IMR-90 (cell line): ENCODE results near the gene SLC27A2. TPM values are rescaled to one million over a fixed set of nuclear protein-coding genes. Genes with fewer than 3 reads are reported as not detected.

Source experiments
- ATAC-seq: fragments of 200-7000 bp; cut with Tn5 transposase; 2 replicates; pipeline ENCODE4 v1.9.1; 2020; ENCODE audit warnings: low read depth, mild to moderate bottlenecking, moderate library complexity
- BruUV-seq: library from RNA; stranded (reverse); fragments of 400-500 nt; replicated peaks from 2 replicates; lab custom pipeline; 2021; lab: Mats Ljungman, UMichigan
- CTCF ChIA-PET: fragments of 300-600 bp; formaldehyde crosslinking; extraction: SDS; loops from one replicate; lab custom pipeline; 2021; ENCODE audit warnings: antibody characterized with exemption; lab: Yijun Ruan, JAX
- POLR2A ChIA-PET: fragments of 300-600 bp; sonication (Branson Sonifier 250); formaldehyde crosslinking; loops from one replicate; lab custom pipeline; 2022; ENCODE audit warnings: antibody characterized with exemption; ENCODE audit not compliant: unreplicated experiment; lab: Charles Lee
- DNase-seq: peaks from one replicate; pipeline ENCODE4 v3.0.0; 2013
- H2AFZ ChIP-seq: replicated peaks from 2 replicates; pipeline ENCODE3; 2013; ENCODE audit warnings: low read length, mild to moderate bottlenecking; ENCODE audit not compliant: poor library complexity
- H2AK5ac ChIP-seq: 2 replicates; pipeline ENCODE4 v1.6.1; 2013; ENCODE audit warnings: low read depth, low read length, inconsistent platforms
- H2AK9ac ChIP-seq: replicated peaks from 2 replicates; pipeline ENCODE3; 2013; ENCODE audit warnings: mild to moderate bottlenecking, low read depth, low read length, moderate library complexity; ENCODE audit not compliant: poor library complexity
- H2BK120ac ChIP-seq: 2 replicates; pipeline ENCODE4 v1.6.1; 2013; ENCODE audit warnings: low read depth, low read length, inconsistent platforms
- H2BK15ac ChIP-seq: 3 replicates; pipeline ENCODE4 v1.6.1; 2013; ENCODE audit warnings: low read depth, low read length, inconsistent platforms
- H2BK20ac ChIP-seq: 2 replicates; pipeline ENCODE4 v1.6.1; 2013; ENCODE audit warnings: low read depth, mild to moderate bottlenecking, inconsistent platforms, low read length, moderate library complexity
- H2BK5ac ChIP-seq: 2 replicates; pipeline ENCODE4 v1.6.1; 2013; ENCODE audit warnings: mild to moderate bottlenecking, low read depth, low read length, inconsistent platforms; ENCODE audit not compliant: poor library complexity, severe bottlenecking
- H3K14ac ChIP-seq: replicated peaks from 2 replicates; pipeline ENCODE4 v1.6.1; 2013; ENCODE audit warnings: low read depth, low read length, inconsistent platforms
- H3K18ac ChIP-seq: 2 replicates; pipeline ENCODE4 v1.6.1; 2013; ENCODE audit warnings: low read depth, low read length, control low read depth
- H3K23ac ChIP-seq: 2 replicates; pipeline ENCODE4 v1.6.1; 2013; ENCODE audit warnings: low read depth, low read length, inconsistent platforms
- H3K27ac ChIP-seq: 2 replicates; pipeline ENCODE4 v1.5.1; 2013; ENCODE audit warnings: mild to moderate bottlenecking, control low read depth, low read length; ENCODE audit not compliant: insufficient read depth
- H3K27me3 ChIP-seq: 2 replicates; pipeline ENCODE4 v1.6.1; 2013; ENCODE audit warnings: low read length; ENCODE audit not compliant: control insufficient read depth, insufficient read depth
- H3K36me3 ChIP-seq: 2 replicates; pipeline ENCODE4 v1.6.1; 2013; ENCODE audit warnings: low read length, mixed read lengths; ENCODE audit not compliant: control insufficient read depth, insufficient read depth
- H3K4ac ChIP-seq: 2 replicates; pipeline ENCODE4 v1.6.1; 2013; ENCODE audit warnings: low read depth, low read length, inconsistent platforms
- H3K4me1 ChIP-seq: 2 replicates; pipeline ENCODE4 v1.6.1; 2013; ENCODE audit warnings: low read length, mixed read lengths; ENCODE audit not compliant: control insufficient read depth, insufficient read depth
- H3K4me2 ChIP-seq: 2 replicates; pipeline ENCODE4 v1.6.1; 2013; ENCODE audit warnings: low read depth, mild to moderate bottlenecking, control low read depth, low read length, moderate library complexity
- H3K4me3 ChIP-seq: 2 replicates; pipeline ENCODE4 v1.5.1; 2013; ENCODE audit warnings: low read depth, mild to moderate bottlenecking, control low read depth, low read length, moderate library complexity; ENCODE audit not compliant: insufficient read depth
- H3K56ac ChIP-seq: 2 replicates; pipeline ENCODE4 v1.6.1; 2013; ENCODE audit warnings: low read length, inconsistent platforms; ENCODE audit not compliant: insufficient read depth; ENCODE audit errors: extremely low read depth
- H3K79me1 ChIP-seq, 2 experiments: 2 replicates each; pipeline ENCODE4 v1.6.1; 2013; ENCODE audit warnings: low read length in 2 of 2, inconsistent platforms in 1 of 2, low read depth in 1 of 2
- H3K9ac ChIP-seq: 2 replicates; pipeline ENCODE4 v1.6.1; 2013; ENCODE audit warnings: low read depth, low read length, control low read depth
- H3K9me1 ChIP-seq: 2 replicates; pipeline ENCODE4 v1.6.1; 2013; ENCODE audit warnings: low read length, inconsistent platforms; ENCODE audit not compliant: insufficient read depth
- H3K9me3 ChIP-seq: 2 replicates; pipeline ENCODE4 v1.6.1; 2013; ENCODE audit warnings: low read length; ENCODE audit not compliant: control insufficient read depth, insufficient read depth
- H4K20me1 ChIP-seq: 2 replicates; pipeline ENCODE4 v1.6.1; 2013; ENCODE audit warnings: low read length, inconsistent platforms; ENCODE audit not compliant: insufficient read depth
- H4K5ac ChIP-seq: 2 replicates; pipeline ENCODE4 v1.6.1; 2013; ENCODE audit warnings: mild to moderate bottlenecking, low read depth, low read length, control low read depth
- H4K8ac ChIP-seq, 2 experiments: 2 replicates each; pipeline ENCODE4 v1.6.1; 2013; ENCODE audit warnings: low read depth in 2 of 2, low read length in 2 of 2, control low read depth in 1 of 2, inconsistent platforms in 1 of 2
- H4K91ac ChIP-seq: 2 replicates; pipeline ENCODE4 v1.6.1; 2013; ENCODE audit warnings: low read depth, low read length, inconsistent platforms; ENCODE audit not compliant: insufficient read depth
- FOS ChIP-seq: fragments of 150-350 bp; IDR thresholded peaks from 2 replicates; pipeline ENCODE4 v1.6.1; 2016; ENCODE audit warnings: low read depth, low read length
- MAZ ChIP-seq: IDR thresholded peaks from 2 replicates; pipeline ENCODE4 v1.6.1; 2012; ENCODE audit warnings: low read depth, mild to moderate bottlenecking, low read length, improper control_type of control experiment, moderate library complexity, borderline replicate concordance
- POLR2A ChIP-seq: IDR thresholded peaks from 2 replicates; pipeline ENCODE4 v1.6.1; 2012; ENCODE audit warnings: mild to moderate bottlenecking, low read depth, low read length
- WGBS, 2 experiments: methylation state at CpG; one replicate each; pipeline versions ENCODE4 v1.1.5 to v1.1.7; 2013; ENCODE audit warnings: missing lambda C conversion rate in 2 of 2; ENCODE audit not compliant: insufficient read length in 1 of 2; ENCODE audit errors: extremely low coverage in 2 of 2; 5-methylcytosine and 5-hydroxymethylcytosine counted together
- dilution Hi-C: fragments of 300-500 bp; cut with HindIII; formaldehyde crosslinking; loops from one replicate; pipeline ENCODE4 v1.14.3; 2018; ENCODE audit warnings: low sequenced_read_pairs; ENCODE audit not compliant: unreplicated experiment
- in situ Hi-C: fragments of 300-500 bp; cut with MboI; formaldehyde crosslinking; loops from 3 replicates; pipeline ENCODE4 v1.14.3; 2019; ENCODE audit warnings: low sequenced_read_pairs, inconsistent platforms, mixed read lengths
- intact Hi-C: fragments of 100-400 bp; cut with micrococcal nuclease; formaldehyde crosslinking; loops from 2 replicates; pipeline ENCODE4 v1.10.0; 2022
- polyA plus RNA-seq, 3 experiments: library from polyadenylated mRNA; depleted of rRNA; stranded (reverse); fragments of >200 nt; gene quantifications; 2 replicates each; pipeline ENCODE4 v1.2.3, GENCODE V29; 2012; ENCODE audit warnings: low replicate concordance in 1 of 3
- total RNA-seq: library from RNA; depleted of rRNA; stranded (reverse); fragments of >200 nt; gene quantifications from 2 replicates; pipeline ENCODE4 v1.2.3, GENCODE V29; 2012

The SLC27A2 gene
- total and polyA plus RNA-seq, 2 of the 4 experiments (the other 2 are of a cell fraction) = under 0.01 TPM; not detected in 1

DNA sequence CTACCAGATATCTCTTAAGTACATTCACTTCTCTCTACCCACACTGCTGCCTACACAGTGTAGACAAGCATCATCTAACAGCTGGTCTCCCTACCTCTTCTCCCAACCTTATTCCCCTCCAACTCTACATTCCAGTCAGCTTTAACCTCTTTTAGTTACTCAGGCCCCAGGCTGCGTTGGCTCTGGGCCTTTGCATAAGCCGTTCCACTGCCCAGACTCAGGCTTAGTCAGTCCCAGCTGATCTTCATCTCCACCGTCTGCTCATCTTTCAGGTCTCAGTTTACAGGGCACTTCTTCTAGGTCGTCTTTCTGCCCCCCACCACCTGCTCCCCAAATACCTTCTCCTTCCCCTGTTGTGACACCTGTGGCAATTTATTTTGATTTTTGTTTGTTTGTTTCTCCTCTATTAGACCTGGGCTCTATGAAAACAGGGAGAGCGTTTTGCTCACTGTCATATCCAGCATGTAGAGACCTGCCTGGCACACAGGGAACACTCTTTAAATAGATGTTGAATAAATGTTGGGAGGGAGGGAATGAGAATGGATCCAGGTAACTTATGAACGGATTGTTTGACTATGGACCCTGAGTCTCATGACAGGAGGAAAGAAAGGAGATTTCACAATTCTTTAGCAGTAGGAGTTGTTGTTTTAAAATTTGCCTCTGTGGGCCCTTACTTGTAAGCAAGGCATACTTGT is 11.1 kb downstream of the SLC27A2 start:
- DNase-seq = peak; percentile 3
- intact Hi-C loops = no loop called here
- no peak overlapping the region for H2BK20ac ChIP-seq
- no peak overlapping the region for H4K5ac ChIP-seq
- no peak for TF ChIP-seq POLR2A
- no peak for TF ChIP-seq MAZ
- no peak for TF ChIP-seq FOS
- ChIA-PET POLR2A (no interaction called here), CTCF (interaction anchor here (0.5 to 1.1 kb wide), 2 partner anchors 8 to 122 kb away, joined by 3 to 5 read pairs; no protein-coding TSS in a partner anchor)
- in situ Hi-C loops = no loop called here
- H2AK9ac ChIP-seq = peak overlapping the region; percentile 23
- no peak overlapping the region for H3K27ac ChIP-seq
- dilution Hi-C loops = no loop called here
- no peaks in the 10 kb centered on the region for H3K36me3 ChIP-seq
- 100% methylated on average over 1 of the region's 6 CpGs; no CpG with 5 or more reads in 1 of the 2 experiments for WGBS, 2 experiments
- no peak overlapping the region for H3K23ac ChIP-seq
- no peaks in the 10 kb centered on the region for H3K79me1 ChIP-seq
- BruUV-seq = no TSS peak
- H3K4me3 ChIP-seq = no peak overlapping the region
- no peak overlapping the region for H2AFZ ChIP-seq
- H3K4ac ChIP-seq = no peak overlapping the region
- no peak overlapping the region for H2BK15ac ChIP-seq
- H4K20me1 ChIP-seq = no peaks in the 10 kb centered on the region
- H4K8ac ChIP-seq = no peak overlapping the region
- H3K4me1 ChIP-seq = no peaks in the 10 kb centered on the region
- no peak overlapping the region for H3K9ac ChIP-seq
- no peak overlapping the region for H3K18ac ChIP-seq
- H3K27me3 ChIP-seq = peaks cover 14% of the 10 kb centered on the region
- no peaks in the 10 kb centered on the region for H3K9me3 ChIP-seq
- no peak overlapping the region for H2BK120ac ChIP-seq
- no peak overlapping the region for H4K91ac ChIP-seq
- H3K4me2 ChIP-seq = no peak overlapping the region
- no peak overlapping the region for H3K56ac ChIP-seq
- ATAC-seq = no peak
- no peaks in the 10 kb centered on the region for H3K9me1 ChIP-seq
- no peak overlapping the region for H2BK5ac ChIP-seq
- no peak overlapping the region for H2AK5ac ChIP-seq
- no peak overlapping the region for H3K14ac ChIP-seq
